ENCODE measurements around the gene ABCC6. TPM values are rescaled to one million over a fixed set of nuclear protein-coding genes. Genes with fewer than 3 reads are reported as not detected.
"Not testable (repeated sequence)": the region's sequence is repeated elsewhere in the genome, so short reads cannot be mapped to it uniquely, and the experiment has no call there.

ABCC6 gene
- polyA plus RNA-seq, 1 donor from 2014 or later = not detected

DNA sequence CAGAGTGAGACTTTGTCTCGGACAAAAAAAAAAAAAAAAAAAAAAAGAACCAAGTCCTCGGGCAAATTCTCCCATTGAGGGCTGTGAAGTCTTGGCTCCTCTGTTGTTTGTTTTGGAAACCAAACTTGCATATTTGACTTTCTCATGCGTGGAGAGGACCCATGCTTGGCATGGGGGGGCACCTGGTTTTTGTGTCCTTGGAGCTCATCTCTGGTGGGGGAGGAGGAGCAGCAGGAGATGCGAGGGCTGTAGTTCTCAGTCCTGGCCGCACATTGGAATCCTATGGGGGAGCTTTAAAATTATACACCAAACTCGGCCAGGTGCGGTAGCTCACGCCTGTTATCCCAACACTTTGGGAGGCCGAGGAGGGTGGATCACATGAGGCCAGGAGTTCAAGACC, 74.5 kb downstream of the ABCC6 start:
- Mint-ChIP-seq H3K27me3 (no peaks in the 10 kb centered on the region), H3K4me1 (peaks cover 0 to 3% (median 0%) of the 10 kb centered on the region in 3 donors), H3K9me3 (no peaks in the 10 kb centered on the region), H3K36me3 (no peaks in the 10 kb centered on the region), H3K27ac (no peak overlapping the region), H3K4me3 (no peak overlapping the region)

DNA sequence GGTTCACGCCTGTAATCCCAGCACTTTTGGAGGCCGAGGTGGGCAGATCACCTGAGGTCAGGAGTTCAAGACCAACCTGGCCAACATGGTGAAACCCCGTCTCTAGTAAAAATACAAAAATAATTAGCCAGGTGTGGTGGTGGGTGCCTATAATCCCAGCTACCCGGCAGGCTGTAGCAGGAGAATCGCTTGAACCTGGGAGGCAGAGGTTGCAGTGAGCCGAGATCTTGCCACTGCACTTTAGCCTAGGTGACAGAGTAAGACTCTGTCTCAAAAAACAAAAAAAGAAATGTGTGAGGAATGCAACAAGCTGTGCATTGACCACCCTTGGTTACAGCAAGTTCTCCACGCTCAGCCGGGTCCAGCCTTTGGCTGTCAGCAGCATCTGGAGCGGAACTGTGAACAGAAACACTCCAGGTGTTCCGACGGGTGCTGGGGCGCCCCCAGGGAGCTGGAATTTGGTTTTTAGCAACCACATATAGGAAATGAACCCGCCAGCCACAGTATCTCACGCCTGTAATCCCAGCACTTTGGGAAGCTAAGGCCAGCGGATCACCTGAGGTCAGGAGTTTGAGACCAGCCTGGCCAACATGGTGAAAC, 75.2 kb downstream of the ABCC6 start:
- not testable (repeated sequence) for H3K27ac Mint-ChIP-seq, H3K9me3 Mint-ChIP-seq, H3K4me1 Mint-ChIP-seq, H3K27me3 Mint-ChIP-seq, H3K36me3 Mint-ChIP-seq, H3K4me3 Mint-ChIP-seq

DNA sequence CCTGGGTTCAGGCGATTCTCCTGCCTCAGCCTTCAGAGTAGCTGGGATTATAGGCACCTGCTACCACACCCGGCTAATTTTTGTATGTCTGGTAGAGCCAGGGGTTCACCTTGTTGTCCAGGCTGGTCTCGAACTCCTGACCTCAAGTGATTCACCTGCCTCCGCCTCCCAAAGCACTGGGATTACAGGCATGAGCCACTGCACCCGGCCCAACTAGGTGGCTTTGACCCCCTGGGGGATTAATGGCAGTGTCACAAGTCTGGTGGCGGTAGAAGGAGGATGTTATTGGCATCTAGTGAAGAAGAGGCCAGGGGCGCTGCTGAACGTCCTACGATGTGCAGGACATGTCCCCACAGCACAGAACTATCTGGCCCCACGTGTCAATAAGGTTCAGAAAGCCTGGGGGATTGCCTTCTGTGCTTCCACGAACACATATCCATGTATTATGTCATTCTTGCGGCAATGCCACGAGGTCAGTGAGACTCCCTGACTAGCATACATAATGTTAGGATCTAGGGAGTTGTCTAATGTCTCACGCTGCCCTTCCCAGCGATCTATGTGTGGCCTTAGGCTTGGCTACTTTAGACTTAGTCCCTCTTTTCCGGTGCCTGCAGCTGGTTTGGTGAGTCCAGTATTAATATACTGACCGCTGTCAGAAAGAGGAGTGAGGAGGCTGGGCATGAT, 75.8 kb downstream of the ABCC6 start:
- Mint-ChIP-seq H3K4me1 (peaks cover under 1 to 7% (median 4%) of the 10 kb centered on the region in 3 donors), H3K27me3 (no peaks in the 10 kb centered on the region), H3K4me3 (no peak overlapping the region), H3K9me3 (no peaks in the 10 kb centered on the region), H3K36me3 (no peaks in the 10 kb centered on the region), H3K27ac (no peak overlapping the region)

DNA sequence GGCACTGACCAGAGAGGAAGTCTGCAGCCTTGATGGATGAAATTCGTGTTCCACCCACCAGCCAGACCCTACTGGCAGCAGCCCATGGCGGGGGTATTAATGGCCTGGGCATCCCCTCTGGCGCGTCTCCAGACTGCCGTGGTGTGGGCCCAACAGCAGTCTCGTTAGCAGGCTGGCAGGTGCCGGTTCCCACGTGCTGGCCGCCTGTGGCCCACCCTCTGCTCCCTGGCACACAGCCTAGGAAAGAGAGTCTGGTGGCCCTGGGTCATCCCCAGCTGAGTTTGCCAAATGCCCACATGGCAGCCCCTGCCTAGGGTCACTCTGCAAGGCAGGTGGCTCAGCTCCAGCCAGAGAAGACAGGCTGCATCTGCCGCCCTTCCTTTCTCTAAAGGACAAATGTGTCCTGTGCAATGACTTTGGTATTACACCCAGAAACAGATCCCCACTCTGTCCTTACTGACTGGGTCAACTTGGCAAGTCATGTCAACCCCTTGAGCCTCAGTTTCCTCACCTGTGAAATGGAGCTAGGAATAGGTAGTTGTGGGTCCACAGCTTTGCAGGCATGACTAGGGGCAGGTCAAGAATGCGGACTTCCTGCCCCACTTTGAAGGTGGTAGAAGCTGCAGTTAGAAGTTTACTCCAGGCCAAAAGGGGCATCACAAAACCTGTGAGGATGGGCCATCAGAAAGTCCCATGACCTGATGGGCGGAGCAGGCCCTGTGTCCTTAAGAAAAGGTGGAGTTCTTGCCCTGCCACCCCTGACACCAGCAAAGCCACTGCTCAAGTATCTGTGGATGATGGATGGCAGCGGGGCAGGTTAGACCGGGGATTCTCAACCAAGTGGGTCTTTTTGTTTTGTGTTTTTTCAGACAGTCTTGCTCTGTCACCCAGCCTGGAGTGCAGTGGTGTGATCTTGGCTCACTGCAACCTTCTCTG, 76.6 kb downstream of the ABCC6 start:
- Mint-ChIP-seq H3K27ac (no peak overlapping the region), H3K27me3 (no peaks in the 10 kb centered on the region), H3K4me1 (peaks cover 2 to 7% (median 4%) of the 10 kb centered on the region in 3 donors), H3K4me3 (peak overlapping the region in 1 of 4 donors; percentile 12), H3K36me3 (peaks cover 3% of the 10 kb centered on the region), H3K9me3 (no peaks in the 10 kb centered on the region)

DNA sequence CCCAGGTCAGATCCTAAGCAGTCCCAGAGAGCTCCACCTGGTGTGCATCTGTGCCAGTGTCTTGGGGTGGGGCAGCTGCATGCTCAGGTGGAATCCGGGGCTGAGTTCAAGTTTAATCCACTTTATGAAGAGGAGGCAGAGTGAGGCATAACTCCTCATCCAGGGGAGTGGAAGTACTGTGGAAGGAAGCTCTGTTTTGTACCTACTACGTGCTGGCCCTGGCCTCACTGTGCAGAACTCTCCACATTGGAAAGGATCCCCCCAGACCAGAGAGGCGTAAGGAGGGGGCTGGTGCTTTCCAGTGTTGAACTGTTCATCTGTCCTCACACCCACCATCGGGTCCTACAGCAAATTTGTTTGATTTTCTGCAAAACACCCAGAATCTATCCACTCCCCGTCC, 78.0 kb downstream of the ABCC6 start:
- peak overlapping the region in 1 of 4 donors; percentile 12 for H3K4me3 Mint-ChIP-seq
- H3K27ac Mint-ChIP-seq = peak overlapping the region in 1 of 3 donors; percentile 39
- peaks cover 4 to 11% (median 6%) of the 10 kb centered on the region in 3 donors for H3K4me1 Mint-ChIP-seq
- H3K27me3 Mint-ChIP-seq = no peaks in the 10 kb centered on the region
- H3K36me3 Mint-ChIP-seq = peaks cover 3% of the 10 kb centered on the region
- no peaks in the 10 kb centered on the region for H3K9me3 Mint-ChIP-seq

DNA sequence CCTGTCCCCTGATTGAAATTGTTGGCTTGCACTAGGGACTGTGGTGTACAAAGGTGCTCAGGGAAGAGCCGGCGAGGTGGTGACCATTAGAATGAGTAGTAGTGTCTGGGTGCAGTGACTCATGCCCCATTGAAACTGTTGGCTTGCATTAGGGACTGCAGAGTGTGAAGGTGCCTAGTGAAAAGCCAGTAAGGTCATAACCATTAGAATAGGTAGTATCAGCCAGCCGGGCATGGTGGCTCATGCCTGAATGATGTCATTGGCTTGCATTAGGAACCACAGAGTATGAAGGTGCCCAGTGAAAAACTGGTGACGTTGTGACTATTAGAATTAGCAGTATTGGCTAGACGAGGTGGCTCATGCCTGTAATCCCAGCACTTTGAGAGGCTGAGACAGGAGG, 78.9 kb downstream of the ABCC6 start:
- no peaks in the 10 kb centered on the region for H3K27me3 Mint-ChIP-seq
- H3K36me3 Mint-ChIP-seq = peaks cover 5% of the 10 kb centered on the region
- peak overlapping the region in 1 of 3 donors; percentile 25 for H3K27ac Mint-ChIP-seq
- H3K9me3 Mint-ChIP-seq = no peaks in the 10 kb centered on the region
- no peak overlapping the region for H3K4me3 Mint-ChIP-seq
- peaks cover 6 to 11% (median 8%) of the 10 kb centered on the region in 3 donors for H3K4me1 Mint-ChIP-seq

DNA sequence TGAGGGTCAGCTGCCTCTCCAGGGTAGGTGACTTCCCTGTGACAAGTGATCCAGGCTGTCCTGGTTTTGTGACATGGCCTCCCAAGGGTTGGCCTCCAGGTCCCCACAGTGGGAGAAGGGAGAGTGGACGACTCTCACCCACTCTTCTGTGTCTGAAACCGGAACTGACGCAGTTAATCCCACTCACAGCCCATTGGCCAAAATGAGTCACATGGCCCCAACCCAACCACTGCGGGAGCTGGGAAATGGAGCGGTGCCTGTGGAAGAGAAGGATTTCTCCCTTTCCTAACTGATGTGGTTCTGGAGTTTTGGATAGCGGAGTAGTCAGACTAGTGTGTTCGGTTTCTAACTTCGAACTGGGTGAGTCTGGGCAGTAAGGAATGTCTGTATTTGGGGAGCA, 79.4 kb downstream of the ABCC6 start:
- H3K9me3 Mint-ChIP-seq = no peaks in the 10 kb centered on the region
- peaks cover 6 to 11% (median 8%) of the 10 kb centered on the region in 3 donors for H3K4me1 Mint-ChIP-seq
- peak overlapping the region in 2 of 3 donors; percentile 25 to 94 for H3K27ac Mint-ChIP-seq
- H3K27me3 Mint-ChIP-seq = no peaks in the 10 kb centered on the region
- H3K36me3 Mint-ChIP-seq = peaks cover 5% of the 10 kb centered on the region
- H3K4me3 Mint-ChIP-seq = no peak overlapping the region

DNA sequence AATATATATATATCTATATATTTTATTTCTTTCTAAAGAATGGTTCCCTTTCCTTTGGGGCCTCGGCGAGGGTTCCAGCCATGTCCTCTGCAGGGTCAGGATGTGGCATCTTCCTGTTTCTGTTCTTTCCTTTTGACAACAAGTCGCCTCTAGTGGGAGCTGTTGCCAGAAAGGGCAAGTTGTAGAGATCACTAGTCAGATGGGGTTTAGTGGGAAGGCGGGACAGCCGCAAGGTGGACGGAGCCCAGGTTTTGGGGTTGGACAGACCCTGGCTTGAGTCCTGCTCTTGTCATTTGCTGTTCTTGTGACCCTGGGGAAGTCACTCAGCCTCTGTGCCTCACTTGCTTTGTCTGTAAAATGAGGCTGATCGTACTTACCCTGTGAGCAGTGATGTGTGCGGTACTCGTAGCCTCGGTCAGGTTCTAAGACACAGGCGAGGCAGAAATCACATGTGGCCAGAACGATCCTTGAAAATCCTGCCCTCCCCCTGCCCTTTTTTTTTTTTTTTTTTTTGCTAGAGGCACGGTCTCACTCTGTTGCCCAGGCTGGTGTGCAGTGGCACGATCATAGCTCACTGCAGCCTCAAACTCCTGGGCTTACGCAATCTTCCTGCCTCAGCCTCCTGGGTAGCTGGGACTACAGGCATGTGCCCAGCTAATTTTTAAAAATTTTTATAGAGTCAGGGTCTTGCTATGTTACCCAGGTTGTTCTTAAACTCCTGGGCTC, 80.1 kb downstream of the ABCC6 start:
- Mint-ChIP-seq H3K36me3 (peaks cover 7% of the 10 kb centered on the region), H3K4me3 (peak overlapping the region in 1 of 4 donors; percentile 74), H3K4me1 (peaks cover 6 to 11% (median 8%) of the 10 kb centered on the region in 3 donors), H3K27ac (peak overlapping the region in 2 of 3 donors; percentile 87 to 94), H3K27me3 (no peaks in the 10 kb centered on the region), H3K9me3 (no peaks in the 10 kb centered on the region)

DNA sequence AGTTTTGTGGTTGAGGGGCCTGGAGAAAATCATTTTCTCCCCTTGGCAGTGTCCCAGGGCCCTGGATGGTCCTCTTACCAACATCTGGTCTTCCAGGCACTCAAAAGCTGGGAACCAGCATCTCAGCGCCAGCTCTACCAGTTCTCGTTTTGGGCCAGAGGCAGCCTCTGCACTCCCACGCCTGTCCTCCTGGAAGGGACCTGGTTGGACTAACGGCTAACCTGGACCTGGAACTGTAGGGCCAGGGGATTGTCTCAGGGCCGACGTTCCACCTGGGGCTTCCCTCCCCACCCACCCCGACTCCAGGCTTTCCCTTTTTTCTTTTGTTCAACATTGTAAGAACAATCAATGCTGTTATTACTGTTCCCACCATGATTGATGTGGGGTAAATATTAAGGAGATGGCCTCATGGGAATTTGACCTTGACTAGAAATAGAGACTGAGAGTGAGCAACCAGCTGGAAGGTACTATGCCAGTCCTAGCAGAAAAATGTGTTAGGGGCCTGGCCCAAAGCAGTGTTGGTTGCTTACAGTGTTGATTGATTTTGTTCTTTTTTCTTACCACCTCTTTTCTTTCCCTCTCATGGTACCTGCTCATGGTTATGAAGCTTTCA, 81.4 kb downstream of the ABCC6 start:
- Mint-ChIP-seq H3K4me1 (peaks cover 6 to 11% (median 8%) of the 10 kb centered on the region in 3 donors), H3K4me3 (peak overlapping the region in 1 of 4 donors; percentile 87), H3K9me3 (no peaks in the 10 kb centered on the region), H3K27ac (peak overlapping the region in 2 of 3 donors; percentile 67 to 83), H3K36me3 (peaks cover 7% of the 10 kb centered on the region), H3K27me3 (no peaks in the 10 kb centered on the region)

DNA sequence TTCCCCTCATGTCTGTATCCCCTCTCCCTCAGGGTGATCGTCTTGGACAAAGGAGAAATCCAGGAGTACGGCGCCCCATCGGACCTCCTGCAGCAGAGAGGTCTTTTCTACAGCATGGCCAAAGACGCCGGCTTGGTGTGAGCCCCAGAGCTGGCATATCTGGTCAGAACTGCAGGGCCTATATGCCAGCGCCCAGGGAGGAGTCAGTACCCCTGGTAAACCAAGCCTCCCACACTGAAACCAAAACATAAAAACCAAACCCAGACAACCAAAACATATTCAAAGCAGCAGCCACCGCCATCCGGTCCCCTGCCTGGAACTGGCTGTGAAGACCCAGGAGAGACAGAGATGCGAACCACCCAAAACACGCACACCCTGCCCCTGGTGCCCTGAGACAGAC, 82.2 kb downstream of the ABCC6 start:
- peak overlapping the region in 1 of 4 donors; percentile 50 for H3K4me3 Mint-ChIP-seq
- H3K27me3 Mint-ChIP-seq = no peaks in the 10 kb centered on the region
- peaks cover 7% of the 10 kb centered on the region for H3K36me3 Mint-ChIP-seq

DNA sequence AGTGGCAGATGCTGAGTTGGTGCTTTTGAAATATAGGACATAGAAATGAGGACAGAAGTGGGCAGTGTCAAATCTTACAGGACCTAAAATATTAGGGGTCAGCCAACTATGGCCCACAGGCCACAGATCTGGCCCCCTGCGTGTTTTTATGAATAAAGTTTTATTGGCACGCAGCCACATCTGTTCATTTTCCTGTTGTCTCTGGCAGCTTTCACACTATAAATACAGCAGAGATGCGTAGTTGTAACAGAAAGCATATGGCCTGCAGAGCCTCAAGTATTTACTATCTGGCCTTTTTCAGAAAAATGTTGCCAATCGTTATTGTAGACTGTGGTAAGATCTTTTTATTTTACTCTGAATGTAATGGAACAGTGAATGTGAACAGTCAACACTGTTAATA, 82.8 kb downstream of the ABCC6 start:
- no peaks in the 10 kb centered on the region for H3K27me3 Mint-ChIP-seq
- H3K36me3 Mint-ChIP-seq = peaks cover 7% of the 10 kb centered on the region
- no peak overlapping the region for H3K27ac Mint-ChIP-seq
- H3K9me3 Mint-ChIP-seq = no peaks in the 10 kb centered on the region
- H3K4me3 Mint-ChIP-seq = no peak overlapping the region
- H3K4me1 Mint-ChIP-seq = peaks cover 6 to 11% (median 8%) of the 10 kb centered on the region in 3 donors

More for the DNA sequence above, 82.2 kb downstream of the ABCC6 start:
- H3K9me3 Mint-ChIP-seq = no peaks in the 10 kb centered on the region
- H3K4me1 Mint-ChIP-seq = peaks cover 6 to 11% (median 8%) of the 10 kb centered on the region in 3 donors
- H3K27ac Mint-ChIP-seq = peak overlapping the region in 2 of 3 donors; percentile 67 to 83

DNA sequence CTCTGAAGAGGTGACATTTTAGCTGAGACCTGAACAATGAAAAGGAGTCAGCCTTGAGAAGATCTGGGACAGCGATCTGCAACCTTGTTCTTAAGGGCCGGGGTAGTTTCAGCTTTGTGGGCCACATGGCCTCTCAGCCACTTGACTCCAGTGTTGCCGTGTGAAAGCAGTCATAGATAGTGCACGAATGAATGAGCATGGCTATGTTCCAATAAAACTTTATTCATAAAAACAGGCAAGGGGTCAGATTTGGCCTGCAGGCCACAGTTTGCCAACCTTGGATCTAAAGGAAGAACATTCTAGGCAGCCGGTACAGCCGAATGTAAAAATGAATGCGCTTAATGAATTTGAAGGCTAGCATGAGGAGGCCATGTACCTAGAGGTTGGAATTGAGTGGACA, 83.5 kb downstream of the ABCC6 start:
- no peaks in the 10 kb centered on the region for H3K27me3 Mint-ChIP-seq
- peaks cover 6 to 11% (median 8%) of the 10 kb centered on the region in 3 donors for H3K4me1 Mint-ChIP-seq
- peak overlapping the region in 1 of 4 donors; percentile 13 for H3K4me3 Mint-ChIP-seq
- peaks cover 8% of the 10 kb centered on the region for H3K36me3 Mint-ChIP-seq
- H3K27ac Mint-ChIP-seq = no peak overlapping the region
- H3K9me3 Mint-ChIP-seq = no peaks in the 10 kb centered on the region

DNA sequence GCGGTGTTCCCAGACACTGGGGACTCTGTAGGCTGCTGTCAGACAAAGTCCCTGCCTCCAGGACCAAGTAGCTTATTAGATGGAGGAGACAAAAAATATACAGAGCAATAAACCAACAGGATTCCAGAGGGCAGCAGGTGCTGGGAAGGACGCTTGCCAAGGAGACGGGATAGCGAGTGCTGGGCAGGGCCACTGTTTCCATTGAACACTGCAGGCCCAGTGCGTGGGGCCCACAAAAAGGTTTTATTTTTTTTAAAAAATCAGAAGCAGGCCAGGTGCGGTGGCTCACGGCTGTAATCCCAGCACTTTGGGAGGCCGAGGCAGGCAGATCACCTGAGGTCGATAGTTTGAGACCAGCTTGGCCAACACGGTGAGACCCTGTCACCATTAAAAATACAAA, 84.2 kb downstream of the ABCC6 start:
- no peak overlapping the region for H3K27ac Mint-ChIP-seq
- H3K27me3 Mint-ChIP-seq = no peaks in the 10 kb centered on the region
- H3K4me1 Mint-ChIP-seq = peaks cover 6 to 11% (median 8%) of the 10 kb centered on the region in 3 donors
- no peak overlapping the region for H3K4me3 Mint-ChIP-seq
- H3K36me3 Mint-ChIP-seq = peaks cover 9% of the 10 kb centered on the region
- no peaks in the 10 kb centered on the region for H3K9me3 Mint-ChIP-seq

DNA sequence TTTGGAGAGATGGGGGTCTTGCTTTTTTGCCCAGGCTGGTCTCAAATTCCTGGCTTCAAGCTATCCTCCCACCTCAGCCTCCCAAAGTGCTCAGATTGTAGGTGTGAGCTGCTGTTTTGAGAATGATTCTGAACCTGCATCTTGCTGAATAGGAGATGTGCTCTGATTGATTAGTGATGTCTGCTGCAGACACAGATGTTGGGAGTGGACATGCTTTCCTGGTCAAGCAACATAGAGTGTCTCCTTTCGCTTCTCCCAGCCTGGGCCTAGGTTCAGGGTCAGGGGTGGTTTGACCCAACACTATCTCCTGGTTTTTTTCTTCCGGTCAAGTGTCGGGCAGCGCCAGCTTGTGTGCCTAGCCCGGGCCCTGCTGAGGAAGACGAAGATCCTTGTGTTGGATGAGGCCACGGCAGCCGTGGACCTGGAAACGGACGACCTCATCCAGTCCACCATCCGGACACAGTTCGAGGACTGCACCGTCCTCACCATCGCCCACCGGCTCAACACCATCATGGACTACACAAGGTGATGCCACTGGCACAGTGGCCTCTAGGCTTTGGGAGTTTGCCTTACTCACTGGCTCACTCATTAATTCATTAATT, 85.2 kb downstream of the ABCC6 start:
- H3K4me1 Mint-ChIP-seq = peaks cover 6 to 9% (median 7%) of the 10 kb centered on the region in 3 donors
- H3K9me3 Mint-ChIP-seq = no peaks in the 10 kb centered on the region
- H3K4me3 Mint-ChIP-seq = no peak overlapping the region
- H3K27ac Mint-ChIP-seq = no peak overlapping the region
- H3K27me3 Mint-ChIP-seq = no peaks in the 10 kb centered on the region
- peaks cover 13% of the 10 kb centered on the region for H3K36me3 Mint-ChIP-seq

Data from IgD-negative memory B cell (primary cell).